ENCODE data around the gene NFE2L1.

DNA sequence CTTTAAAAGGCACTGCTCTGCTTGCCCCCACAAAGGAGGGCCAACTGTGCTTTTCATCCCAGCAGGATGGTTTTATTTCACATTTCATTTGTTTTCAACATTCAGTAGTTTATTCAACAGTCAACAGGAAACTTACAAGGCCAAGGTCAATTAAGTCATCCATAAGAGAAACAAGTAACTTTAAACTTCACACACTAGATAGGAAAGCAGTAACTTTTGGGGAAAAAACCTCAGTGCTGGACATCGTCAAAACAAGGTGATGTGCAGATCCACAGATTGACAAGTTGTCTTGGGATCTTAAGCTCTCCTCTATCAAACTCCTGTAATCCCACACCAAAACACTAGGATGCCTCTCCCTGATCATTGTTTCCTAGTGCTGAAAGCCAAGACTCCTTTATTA, 18.5 kb downstream of the NFE2L1 start:
- no peak for TF ChIP-seq TAF1 (IDR thresholded peaks at IDR 0.05; ENCODE audit: borderline replicate concordance, low read depth, low read length)
- TF ChIP-seq POLR2A (IDR thresholded peaks at IDR 0.05; ENCODE audit: low read depth, low read length): peak; percentile 22; the same call in 1 of the 2 replicates
